HT-29 (cell line): ENCODE results near the gene LNX2. TPM values are rescaled to one million over a fixed set of nuclear protein-coding genes. Genes with fewer than 3 reads are reported as not detected.

Experiments used
- DNase-seq: peaks from one replicate; pipeline ENCODE4 v3.0.0-alpha.2; 2015; ENCODE audit warnings: low spot score
- total RNA-seq: library from RNA; depleted of rRNA; stranded (reverse); fragments of >200 nt; shearing (Covaris generic); gene quantifications from 2 replicates; pipeline ENCODE4 v1.2.3, GENCODE V29; 2014; rRNA removed

The LNX2 gene
- total RNA-seq = 19.7 and 20.0 TPM in 2 replicates

DNA sequence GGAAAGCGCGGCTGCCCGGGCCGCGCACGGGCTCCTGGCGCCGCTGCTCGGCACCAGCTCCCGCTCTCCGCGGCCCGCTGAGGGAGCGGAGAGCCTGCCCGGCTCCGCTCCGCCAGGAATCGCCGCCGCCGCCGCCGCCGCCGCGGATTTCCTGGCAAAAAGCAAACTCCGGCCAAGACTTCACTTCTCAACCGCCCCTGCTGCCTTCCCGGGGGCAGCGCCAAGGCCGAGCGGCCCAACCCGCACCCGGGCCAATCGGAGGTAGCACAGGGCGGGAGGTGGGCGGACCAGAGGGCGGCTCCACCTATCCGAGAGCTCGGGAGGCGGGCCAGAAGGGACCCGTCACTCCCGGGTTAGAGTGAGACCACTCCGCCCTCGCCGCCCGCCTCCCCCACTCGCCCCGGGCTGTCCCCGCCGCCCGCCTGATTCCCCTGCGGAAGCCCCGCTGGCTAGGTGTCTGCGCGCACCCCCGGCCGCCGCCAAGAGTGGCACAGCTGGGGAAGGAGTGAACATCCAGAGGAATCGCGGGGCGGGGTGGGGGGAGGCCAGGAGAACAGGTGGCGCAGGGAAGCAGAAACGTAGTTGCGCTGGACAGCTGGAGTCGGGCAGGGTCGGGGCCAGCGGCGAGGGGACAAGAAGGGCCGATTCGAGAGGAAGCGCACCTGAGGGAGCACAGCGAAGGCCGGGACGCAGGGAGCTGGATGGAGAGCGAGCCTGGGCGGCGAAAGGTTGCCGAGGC is at the start of gene LNX2:
LNX2 (minus strand) TSS at position 153 of the 739 bp plus-strand sequence. CDS start 38,826 bp downstream, outside the sequence.
- DNase-seq = peak; percentile 100

DNA sequence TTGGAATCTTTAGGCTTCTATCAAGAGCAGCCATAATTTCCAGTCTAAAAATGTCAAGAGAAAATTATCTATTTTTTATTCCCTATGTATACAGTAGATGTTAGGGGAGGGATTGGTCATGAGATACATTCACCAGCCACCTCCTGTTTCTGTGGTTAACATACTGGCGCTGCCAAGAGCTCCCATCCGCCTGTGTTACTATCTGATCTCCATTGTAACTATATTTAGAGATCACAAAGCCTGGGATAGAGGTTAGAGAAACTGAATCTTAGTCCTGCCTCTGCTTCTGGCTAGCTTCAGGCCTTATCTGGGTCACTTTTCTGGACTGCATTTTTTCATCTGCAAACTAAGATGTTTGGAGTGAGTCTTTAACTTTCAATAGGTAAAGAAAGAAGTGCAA is 47.6 kb upstream of the LNX2 start:
- DNase-seq = no peak

DNA sequence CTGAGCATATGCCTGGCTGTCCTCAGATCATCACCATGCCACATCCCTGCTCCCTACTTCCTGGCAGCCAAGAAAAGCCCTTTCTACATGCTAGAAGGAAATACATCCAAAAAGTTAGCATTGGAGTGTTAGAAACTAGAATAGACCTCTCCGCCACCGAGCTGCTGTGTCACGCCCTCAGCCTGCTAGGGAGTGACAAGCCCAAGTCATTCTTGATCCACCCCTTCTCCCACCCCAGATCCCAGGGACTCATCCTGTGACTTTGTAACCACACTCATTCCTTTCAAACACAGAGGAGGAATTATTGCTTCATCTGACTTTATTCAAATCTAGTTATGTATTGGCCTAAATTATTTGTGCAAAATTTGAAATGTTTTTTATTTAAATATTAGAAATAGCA is 46.6 kb upstream of the LNX2 start:
- no peak for DNase-seq

DNA sequence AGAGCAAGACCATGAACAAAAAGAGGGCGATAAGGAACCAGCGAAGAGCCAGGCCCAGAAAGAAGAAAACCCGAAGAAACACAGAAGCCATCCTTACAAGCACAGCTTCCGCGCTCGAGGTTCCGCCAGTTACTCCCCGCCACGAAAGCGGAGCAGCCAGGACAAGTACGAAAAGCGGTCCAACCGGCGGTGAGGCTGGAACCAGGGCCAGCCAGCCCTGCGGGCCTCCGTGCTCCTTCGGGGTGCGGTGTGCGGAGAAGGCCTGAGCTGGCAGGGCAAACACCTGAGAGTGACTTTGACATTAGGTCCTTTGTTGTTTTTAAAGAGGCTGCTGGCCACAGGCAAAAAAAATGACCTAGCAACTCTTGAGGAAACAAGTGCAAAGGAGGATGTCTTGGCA is 45.4 kb upstream of the LNX2 start:
- no peak for DNase-seq

DNA sequence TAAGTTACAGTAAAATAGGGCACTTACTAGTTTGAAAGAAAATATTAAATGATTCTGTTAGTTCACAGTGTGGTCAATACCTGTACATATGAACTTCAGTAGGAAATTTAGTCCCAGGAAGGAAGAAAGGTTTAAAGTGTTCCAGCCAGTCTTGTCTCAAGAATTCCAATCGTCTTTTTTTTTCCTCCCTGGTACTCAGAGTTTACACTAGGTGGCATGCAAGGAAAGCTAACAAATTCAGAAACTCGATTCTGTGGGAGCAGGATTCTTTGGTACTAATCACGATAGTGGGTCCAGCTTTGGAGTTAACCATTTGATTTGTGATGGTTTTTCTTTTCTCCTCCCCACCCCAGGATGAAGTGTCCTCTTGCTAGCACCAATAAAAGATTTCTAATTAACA is 45.0 kb upstream of the LNX2 start:
- peak; percentile 45 for DNase-seq

DNA sequence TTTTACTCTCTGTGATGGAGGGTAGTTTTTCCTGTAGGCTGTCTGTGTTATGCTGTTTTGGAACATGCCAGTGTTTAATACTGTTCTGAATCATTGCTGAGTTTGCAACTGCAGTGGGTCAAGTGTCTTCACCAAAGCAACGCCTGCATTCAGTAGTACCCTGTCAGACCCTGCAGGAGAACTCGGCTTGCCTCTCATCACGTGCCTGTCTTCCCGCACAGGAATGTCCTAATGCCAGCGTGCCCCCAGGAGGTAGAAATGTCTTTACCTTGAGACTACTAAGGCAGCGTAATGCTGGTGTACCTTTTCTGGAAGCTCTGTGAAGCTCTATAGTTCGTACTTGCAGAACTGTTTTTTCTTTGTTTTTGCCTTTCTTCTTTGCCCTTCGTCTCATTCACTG is 43.6 kb upstream of the LNX2 start:
- no peak for DNase-seq

DNA sequence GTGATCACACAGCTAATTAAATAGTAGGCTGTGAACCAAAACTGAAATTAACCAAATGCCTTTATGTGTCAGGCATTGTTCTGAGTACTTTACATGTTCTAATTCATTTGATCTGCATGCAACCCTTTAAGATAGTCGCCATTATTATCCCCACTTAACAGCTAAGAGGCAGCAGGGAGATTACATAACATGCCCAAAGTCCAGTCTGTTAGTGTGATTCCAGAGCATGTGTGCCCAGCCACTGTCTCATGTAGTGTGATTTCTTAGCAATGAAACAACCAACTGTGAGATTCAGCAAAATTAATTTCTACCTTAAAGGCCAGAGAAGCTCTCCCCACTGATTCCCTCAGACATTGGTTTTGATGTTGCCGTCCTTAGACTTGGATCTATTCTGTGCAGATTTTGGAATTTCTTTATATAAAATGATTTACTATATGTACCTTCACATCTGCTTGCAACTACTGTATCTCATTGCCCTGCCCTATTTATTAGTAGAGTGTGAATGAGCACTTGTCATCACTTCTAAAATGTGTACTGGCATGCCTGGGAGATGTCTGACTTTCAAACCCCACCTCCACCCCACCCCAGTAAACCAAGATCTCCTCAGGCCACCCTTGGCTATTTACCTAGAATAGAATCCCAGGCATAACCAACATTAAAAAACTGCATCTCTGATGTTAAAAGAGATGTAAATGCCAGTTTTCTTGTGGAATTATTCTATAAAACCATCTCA is 42.6 kb upstream of the LNX2 start:
- no peak for DNase-seq

DNA sequence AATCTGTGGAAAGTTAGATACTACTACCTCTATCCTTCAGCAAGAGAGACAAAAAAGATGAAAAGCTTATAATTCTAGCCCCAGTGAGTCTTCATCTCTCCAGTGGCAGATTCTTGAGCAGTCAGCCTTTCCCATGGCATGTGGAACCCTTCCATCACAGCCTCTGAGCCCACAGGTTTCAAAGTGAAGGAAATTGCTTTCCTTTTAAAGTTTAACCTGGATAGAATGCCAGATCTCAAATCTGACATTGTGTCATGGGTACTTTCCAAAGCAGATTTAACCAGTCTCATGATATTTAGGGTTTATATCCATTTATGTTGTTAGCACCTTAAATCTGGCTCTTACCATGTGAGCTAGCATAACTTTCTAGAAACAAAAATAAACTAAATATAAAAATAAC is 40.7 kb upstream of the LNX2 start:
- no peak for DNase-seq

DNA sequence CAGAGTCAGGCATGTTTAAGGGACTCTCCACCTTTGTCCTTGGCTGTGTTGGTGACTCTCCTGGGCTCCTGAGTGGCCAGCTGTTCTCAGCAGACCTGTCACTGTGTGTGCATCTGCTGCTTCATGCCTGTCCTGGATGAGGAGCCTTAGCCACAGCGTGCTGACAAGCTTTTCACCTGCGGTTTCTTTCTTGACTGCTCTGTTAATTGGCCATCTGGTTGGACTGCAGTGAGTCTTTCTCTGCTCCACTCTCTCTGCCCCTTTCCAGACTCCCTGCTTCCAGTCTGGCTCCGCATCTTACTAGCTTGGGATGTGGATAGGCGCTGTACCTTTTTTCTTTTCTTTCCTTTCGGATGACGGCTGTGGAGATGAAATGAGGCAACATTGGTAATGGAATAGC is 40.2 kb upstream of the LNX2 start:
- DNase-seq = no peak

DNA sequence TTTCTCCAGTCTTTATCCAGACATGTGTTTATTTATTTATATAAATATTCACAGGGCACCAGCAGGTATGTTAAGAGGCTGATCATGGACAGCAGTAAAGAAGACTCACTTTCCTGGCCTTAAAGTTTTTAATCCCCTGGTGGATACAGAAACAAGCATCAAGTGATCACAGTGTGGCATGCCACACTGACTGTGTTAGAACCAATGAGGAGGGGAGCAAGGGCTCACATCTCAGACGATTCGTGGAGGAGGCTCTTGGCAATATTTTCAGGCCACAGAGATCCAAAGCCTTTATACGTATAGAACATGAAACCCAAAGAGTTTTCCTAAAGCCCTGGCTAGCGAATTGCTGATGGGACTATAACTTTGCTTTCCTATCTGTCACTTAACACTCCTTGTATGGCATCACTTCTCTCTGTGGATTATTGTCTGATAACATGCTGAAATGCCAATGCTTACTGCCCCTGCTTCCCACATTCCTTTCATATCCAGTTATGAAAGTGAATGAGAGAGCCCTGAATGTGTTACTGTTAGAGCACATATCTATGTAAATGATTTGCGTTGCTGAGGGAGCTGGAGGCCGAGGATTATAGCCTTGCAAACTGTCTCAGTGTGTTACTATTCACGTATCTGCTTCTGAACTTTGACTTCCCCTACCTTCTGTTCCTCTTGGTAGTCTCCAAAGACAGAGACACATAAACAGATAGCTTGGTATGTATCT is 39.0 kb upstream of the LNX2 start:
- no peak for DNase-seq

DNA sequence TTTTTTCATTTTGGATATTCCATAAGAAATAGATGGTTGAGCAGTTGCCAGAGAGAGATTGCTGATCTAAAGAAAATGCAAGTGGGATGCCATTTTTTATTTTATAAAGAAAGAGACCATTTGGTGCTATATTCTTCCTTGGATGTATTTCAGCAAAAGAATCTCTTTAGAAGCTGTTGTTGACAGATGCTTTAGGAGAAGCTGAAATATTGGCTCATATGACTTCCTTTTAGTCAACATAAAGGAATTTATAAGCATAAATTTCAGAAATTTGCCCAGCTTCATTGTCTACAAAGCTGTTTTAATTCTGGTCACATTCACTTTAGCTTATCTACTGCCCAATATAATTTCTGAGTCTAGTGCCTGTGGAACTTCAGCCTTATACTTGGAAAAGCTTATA is 38.2 kb upstream of the LNX2 start:
- no peak for DNase-seq

DNA sequence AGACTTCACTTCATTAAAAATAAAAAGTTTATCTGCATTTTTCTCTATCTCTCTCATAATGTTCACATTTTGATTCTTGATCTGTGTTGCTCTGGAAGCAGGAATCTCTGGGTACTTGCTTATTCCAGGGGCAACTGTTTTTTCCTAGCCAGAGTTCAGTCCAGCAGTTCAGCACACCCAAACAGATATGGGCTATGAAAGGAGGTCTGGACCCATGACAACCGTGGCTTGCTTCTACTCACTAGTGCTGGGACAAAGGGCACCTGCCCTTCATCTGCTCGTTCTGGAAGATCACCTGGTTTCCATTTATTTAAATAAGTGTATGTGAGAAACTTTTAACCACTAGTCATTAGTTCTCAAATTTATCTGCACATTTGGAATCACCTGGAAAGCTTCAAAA is 37.4 kb upstream of the LNX2 start:
- DNase-seq = no peak

DNA sequence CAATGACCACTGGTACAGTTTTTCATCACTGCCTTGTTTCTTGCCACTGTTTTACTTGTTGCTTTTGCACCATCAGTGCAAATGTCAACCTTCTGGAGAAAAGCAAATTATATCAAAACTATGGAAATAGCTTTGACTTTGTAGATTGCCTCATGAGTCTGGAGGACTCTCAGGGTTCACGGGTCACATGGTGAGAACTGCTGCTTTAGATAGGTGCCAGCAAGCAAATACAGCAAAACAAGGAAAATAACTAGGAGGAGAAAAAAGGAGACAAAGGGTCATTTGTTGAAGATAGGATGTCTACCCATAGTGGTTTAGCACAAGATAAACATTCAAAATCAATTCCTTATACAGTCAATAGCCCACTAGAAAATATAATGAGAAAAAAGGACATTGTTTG is 34.5 kb upstream of the LNX2 start:
- no peak for DNase-seq

DNA sequence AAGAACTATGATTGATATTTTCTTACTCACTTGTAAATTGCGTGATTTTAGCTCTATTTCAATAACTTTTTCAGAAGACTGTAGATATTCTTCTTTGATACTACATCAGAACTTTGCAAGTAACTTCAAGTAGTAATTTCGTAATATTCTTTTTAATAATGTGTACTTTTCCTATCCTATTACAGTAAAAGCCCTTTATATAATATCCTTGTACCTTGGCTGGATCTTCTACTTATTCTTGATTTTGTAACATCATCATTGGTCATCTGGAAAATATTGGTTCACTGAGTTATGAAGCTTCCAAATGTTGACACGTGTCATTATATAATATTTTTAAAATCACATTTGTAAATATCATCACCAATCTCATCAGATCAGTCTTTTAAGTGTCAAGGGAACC is 33.7 kb upstream of the LNX2 start:
- no peak for DNase-seq

DNA sequence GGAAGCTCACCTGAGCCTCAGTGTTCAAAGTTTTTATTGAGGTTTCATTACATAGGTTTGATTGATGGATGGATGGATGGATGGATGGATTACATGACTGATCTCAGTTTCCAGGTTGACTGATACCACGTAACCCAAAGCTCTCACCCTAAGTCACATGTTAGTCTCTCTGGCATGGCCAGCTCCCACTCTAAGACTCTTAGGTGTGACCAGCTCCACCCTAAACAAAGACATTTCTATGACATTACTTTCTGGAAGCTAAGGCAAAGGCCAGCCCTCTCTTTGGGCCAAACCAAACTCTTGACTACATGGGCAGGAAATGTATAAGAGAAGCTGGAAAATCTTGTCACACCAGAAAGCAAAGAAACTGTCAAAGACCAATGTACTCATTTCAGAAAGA is 30.0 kb upstream of the LNX2 start:
- DNase-seq = no peak

DNA sequence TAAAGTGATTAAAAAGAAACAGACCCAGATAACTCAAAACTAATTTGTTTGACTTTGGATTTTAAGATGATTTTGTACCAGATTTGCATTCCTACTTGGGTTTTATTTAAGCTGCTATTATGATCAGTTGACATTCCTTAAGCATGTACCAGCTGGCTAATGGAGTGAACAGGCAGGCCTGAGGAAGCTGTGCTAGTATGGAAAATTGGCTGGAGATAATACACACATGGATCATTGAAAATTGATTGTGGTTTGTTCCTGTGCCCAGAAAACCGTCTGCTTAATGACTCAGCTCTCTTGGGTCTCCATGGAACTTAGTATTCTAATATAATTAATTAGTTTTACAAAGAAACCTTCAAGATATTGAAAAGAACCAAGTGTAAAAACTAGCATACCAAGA is 24.0 kb upstream of the LNX2 start:
- no peak for DNase-seq

DNA sequence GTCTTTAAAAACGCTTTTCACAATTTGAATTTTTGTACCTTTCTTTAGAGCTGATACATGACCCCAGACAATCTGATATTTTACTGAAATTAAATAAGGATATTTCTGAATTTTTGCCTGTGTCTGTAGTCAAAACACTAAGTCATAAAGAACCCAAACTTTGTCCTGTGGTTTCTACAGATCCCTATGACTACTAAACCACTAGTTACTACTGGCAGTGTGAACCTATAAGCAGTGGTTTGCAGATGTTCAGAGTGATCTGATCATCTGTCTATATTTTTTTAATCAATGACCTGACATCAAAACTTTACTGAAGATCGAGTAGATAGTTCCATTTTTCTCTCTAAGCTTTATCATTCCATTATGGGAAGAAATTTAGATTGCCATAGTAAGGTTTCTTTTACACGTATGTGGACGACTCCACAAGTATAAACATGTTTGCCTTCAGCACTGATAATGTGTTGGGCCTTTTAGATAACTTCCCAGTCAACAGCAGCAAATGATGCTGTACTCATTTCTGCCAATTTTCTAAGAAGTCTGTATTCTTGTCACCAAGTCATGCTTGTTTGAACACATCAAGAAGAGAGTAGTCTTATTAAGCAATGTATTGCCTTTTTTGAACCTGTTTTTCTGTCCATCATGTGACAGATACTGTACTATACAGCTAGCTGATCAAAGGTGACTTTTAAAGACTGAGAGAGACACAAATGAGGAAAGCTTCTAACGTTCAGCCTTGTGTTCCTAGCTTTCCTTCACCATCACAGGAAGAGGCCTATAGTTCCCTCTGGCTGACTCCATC is 23.2 kb upstream of the LNX2 start:
- DNase-seq = no peak

DNA sequence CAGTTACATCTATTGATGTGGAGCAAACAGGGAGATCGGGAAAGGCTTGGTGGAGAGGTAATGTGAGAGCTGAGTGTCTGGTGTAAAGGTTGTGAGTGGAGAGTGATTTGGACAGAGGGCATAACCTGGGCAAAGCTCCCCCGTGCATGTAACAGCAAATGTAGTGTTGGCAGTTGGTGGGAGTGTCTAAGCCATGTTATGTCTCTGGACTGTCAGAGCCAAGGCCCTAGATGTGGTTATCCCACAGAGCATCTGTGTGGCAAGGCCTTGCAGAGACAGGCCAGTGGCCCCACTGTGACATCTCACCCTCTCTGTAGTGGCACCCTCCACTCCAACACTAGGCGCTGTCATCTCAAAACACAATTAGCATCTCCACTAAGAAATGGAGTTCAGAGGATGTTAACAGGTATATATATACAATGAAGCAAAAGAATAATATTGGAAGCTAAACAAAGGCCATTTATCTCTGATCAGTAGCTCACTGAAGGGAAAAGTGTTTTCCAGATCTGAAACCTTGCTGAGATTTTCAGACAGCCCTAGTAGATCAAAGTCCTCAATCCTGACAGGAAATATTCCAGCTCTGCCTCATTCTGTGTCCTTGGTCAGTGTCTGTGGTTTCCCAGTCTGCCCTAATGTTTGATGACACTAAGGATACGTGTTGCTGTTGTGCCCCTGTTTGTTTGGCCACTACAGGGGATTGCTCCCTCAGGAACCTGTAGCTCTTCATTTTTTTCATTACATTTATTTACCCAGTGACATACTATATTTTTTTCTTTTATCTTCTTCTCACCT is 21.6 kb upstream of the LNX2 start:
- DNase-seq = no peak

DNA sequence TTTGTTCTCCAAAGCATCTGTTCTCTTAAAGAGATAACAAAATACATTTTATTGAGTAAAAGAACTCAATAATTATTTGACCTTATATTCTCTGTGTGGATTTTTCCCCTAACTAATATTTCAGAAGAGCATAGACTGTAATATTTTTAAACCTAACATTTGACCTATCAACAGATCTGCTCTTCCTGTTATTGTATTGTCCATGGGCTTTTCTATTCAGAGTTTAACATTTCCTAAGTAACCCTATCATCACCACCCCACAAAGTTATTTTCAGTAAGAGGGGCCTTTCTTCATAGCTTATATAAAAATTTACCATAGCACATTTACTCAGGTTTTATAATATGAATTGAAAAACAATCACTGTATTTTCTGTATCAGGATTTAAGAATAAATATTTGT is 18.9 kb upstream of the LNX2 start:
- no peak for DNase-seq

DNA sequence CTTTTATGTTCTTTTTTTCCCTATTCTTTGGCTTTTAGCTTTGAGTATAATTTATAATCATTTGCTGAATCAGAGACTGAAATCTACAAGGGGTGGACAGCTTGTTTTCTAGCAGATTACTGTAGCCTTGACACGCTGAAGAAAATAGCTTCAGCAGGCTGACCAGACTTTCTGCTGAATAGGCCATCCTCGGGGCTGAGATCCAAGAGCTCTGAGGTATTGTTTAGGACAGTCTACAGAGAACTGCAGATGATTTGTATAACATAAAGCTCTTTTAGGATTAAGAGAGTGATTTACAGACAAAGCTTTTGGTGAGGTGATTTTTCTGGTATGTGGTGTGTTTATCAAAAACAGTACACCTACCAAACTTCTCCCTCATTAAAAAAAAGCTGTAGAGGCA is 18.2 kb upstream of the LNX2 start:
- no peak for DNase-seq

DNA sequence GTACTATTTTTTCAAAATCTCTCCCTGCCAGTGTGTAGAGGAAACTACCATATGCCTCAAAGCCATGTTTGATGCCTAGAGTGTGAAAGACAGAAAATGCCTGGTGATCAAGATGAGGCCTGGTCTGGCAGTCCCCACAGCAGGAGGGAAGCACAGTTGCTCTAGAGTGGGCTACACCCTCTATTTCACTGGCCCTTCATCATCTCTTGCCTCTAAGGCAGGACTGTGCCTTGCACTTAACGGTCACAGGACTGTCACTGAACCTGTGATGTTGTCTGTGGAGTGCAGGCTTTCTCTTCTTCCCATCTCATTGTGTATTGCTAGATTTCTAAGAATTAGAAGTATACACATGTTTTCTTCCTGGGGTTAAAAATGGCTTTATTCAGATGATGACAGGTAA is 17.7 kb upstream of the LNX2 start:
- DNase-seq = no peak
